Activated T-helper 1 cell treated with anti-CD3 and anti-CD28 coated beads, Interleukin-12 subunit alpha, Interleukin-12 subunit beta, Interleukin-2, Interleukin-4 antibody, amounts not matched to agents 30 ng/mL and 10 ng/mL and 1 ng/mL, durations not matched to agents 14 hours and 24 hours and 36 hours (primary cell): ENCODE data around the gene TNS4. TPM values are rescaled to one million over a fixed set of nuclear protein-coding genes. Genes with fewer than 3 reads are reported as not detected.
"Not testable (repeated sequence)": the region's sequence is repeated elsewhere in the genome, so short reads cannot be mapped to it uniquely, and the experiment has no call there.

Experiments
- DNase-seq: peaks from one replicate; pipeline ENCODE4 v3.0.0; 2021; ENCODE audit warnings: low spot score
- H3K27ac Mint-ChIP-seq: one replicate; pipeline ENCODE4 v1.8.0; 2021; ENCODE audit warnings: mild to moderate bottlenecking, mixed read lengths
- H3K27me3 Mint-ChIP-seq: one replicate; pipeline ENCODE4 v1.8.0; 2022; ENCODE audit warnings: mild to moderate bottlenecking, moderate library complexity, mixed read lengths; ENCODE audit not compliant: insufficient read depth
- H3K36me3 Mint-ChIP-seq: one replicate; pipeline ENCODE4 v1.8.0; 2021; ENCODE audit warnings: low read depth, mixed read lengths
- H3K4me1 Mint-ChIP-seq: one replicate; pipeline ENCODE4 v1.8.0; 2021; ENCODE audit warnings: low read depth, mixed read lengths
- H3K4me3 Mint-ChIP-seq: one replicate; pipeline ENCODE4 v1.8.0; 2021; ENCODE audit warnings: mild to moderate bottlenecking, moderate library complexity, mixed read lengths
- H3K9me3 Mint-ChIP-seq: one replicate; pipeline ENCODE4 v1.8.0; 2021; ENCODE audit warnings: mixed read lengths
- intact Hi-C: fragments of 100-400 bp; cut with micrococcal nuclease; formaldehyde crosslinking; loops from one replicate; pipeline ENCODE4 v1.15.1; 2024
- total RNA-seq: library from RNA; stranded (reverse); gene quantifications from 2 replicates; pipeline ENCODE4 v1.2.3, GENCODE V29; 2022

TNS4 gene, protein sequence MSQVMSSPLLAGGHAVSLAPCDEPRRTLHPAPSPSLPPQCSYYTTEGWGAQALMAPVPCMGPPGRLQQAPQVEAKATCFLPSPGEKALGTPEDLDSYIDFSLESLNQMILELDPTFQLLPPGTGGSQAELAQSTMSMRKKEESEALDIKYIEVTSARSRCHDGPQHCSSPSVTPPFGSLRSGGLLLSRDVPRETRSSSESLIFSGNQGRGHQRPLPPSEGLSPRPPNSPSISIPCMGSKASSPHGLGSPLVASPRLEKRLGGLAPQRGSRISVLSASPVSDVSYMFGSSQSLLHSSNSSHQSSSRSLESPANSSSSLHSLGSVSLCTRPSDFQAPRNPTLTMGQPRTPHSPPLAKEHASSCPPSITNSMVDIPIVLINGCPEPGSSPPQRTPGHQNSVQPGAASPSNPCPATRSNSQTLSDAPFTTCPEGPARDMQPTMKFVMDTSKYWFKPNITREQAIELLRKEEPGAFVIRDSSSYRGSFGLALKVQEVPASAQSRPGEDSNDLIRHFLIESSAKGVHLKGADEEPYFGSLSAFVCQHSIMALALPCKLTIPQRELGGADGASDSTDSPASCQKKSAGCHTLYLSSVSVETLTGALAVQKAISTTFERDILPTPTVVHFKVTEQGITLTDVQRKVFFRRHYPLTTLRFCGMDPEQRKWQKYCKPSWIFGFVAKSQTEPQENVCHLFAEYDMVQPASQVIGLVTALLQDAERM
- total RNA-seq, result 14.5 and 15.5 TPM in 2 replicates

DNA sequence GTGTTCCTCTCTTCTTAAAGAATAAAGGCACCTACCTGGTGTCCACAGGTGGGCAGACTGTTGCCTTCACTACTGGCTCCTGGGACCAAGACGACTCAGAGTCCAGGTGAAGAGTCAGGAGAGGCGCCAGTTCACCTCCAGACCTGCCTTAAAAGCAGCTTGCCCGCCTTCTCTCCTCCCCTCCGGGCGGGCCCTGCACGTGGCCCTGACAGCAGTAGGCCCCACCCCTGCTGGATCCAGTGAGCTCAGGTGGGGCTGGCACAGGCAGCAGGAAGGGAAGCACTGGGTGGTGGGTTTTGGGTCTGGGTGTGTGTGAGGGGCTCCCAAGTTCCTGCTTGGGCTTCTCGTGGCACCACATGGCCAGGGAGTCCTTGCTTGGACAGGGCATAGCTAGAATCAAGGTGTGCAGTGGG, at the start of gene TNS4:
Gene TNS4, minus strand, starts transcription at position 125 of the 413 bp plus-strand sequence. CDS start 5,198 bp downstream, outside the sequence.
- no peak for DNase-seq
- H3K36me3 Mint-ChIP-seq, result peaks cover 7% of the 10 kb centered on the region
- intact Hi-C loops, result no loop called here
- no peaks in the 10 kb centered on the region for H3K27me3 Mint-ChIP-seq
- peaks cover 25% of the 10 kb centered on the region for H3K4me1 Mint-ChIP-seq
- no peak within 1 kb of the TSS for H3K27ac Mint-ChIP-seq
- no peak within 1 kb of the TSS for H3K4me3 Mint-ChIP-seq
- no peaks in the 10 kb centered on the region for H3K9me3 Mint-ChIP-seq

GRCh38 chr17:40550608-40551007, 49.2 kb upstream of the TNS4 start:
- Mint-ChIP-seq H3K9me3 (no peaks in the 10 kb centered on the region), H3K4me3 (no peak overlapping the region), H3K27me3 (peaks cover 8% of the 10 kb centered on the region), H3K4me1 (peaks cover 89% of the 10 kb centered on the region), H3K36me3 (peaks cover 51% of the 10 kb centered on the region), H3K27ac (no peak overlapping the region)
- intact Hi-C loops, result loop anchor here (1.0 kb wide), 1 partner anchor 10 kb away; no protein-coding TSS in a partner anchor
- no peak for DNase-seq

- peaks cover 40% of the 10 kb centered on the region for H3K36me3 Mint-ChIP-seq
- peaks cover 74% of the 10 kb centered on the region for H3K4me1 Mint-ChIP-seq
- no peaks in the 10 kb centered on the region for H3K9me3 Mint-ChIP-seq
- no peak overlapping the region for H3K4me3 Mint-ChIP-seq
- intact Hi-C loops, result loop anchor here (1.0 kb wide), 1 partner anchor 8 kb away; no protein-coding TSS in a partner anchor
- DNase-seq, result no peak
- peaks cover 10% of the 10 kb centered on the region for H3K27me3 Mint-ChIP-seq
- peak overlapping the region; percentile 6 for H3K27ac Mint-ChIP-seq
Observed at GRCh38 chr17:40548982-40549685, 47.7 kb upstream of the TNS4 start.

GRCh38 chr17:40548491-40548981, 47.1 kb upstream of the TNS4 start:
- H3K4me1 Mint-ChIP-seq, result peaks cover 68% of the 10 kb centered on the region
- peaks cover 34% of the 10 kb centered on the region for H3K36me3 Mint-ChIP-seq
- no peak for DNase-seq
- intact Hi-C loops, result no loop called here
- no peak overlapping the region for H3K4me3 Mint-ChIP-seq
- H3K27ac Mint-ChIP-seq, result peak overlapping the region; percentile 6
- H3K9me3 Mint-ChIP-seq, result no peaks in the 10 kb centered on the region
- H3K27me3 Mint-ChIP-seq, result peaks cover 10% of the 10 kb centered on the region

DNA sequence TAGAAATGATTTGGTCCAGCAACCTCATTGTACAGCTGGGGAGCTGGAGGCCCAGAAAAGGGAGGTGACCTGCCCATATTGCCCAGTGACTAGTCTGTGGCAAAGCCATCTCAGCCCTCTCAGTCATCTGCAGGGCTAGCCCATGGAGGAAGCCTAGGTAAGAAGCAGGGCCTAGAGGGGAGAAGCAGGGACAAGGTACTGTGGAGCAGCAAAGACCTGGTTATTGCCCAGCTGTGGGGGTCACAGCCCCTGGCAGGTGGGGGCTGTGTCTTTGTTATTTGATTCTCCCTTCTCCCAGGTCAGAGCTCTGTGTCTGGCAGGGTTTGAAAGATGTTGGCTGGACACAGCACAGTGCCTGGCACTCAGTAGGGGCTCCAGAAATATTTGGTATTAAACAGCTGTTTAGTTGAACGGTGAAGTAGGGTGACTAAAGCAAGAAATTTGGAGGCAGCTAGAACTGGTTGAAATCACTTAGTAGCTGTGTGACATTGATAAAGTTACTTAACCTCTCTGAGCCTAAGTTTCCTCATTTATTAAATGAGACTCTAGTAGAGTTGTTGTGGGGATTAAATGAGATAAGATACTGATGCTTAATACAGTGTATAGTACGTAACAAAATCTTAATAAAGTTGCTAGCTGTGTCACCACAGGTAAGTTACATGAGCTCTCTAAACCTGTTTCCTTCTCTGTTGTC, 46.5 kb upstream of the TNS4 start:
- Mint-ChIP-seq H3K9me3 (no peaks in the 10 kb centered on the region), H3K4me3 (no peak overlapping the region), H3K4me1 (peaks cover 70% of the 10 kb centered on the region), H3K27me3 (peaks cover 10% of the 10 kb centered on the region), H3K36me3 (peaks cover 33% of the 10 kb centered on the region), H3K27ac (peak overlapping the region; percentile 68)
- intact Hi-C loops, result no loop called here
- no peak for DNase-seq

GRCh38 chr17:40547079-40547784, 45.8 kb upstream of the TNS4 start:
- Mint-ChIP-seq H3K4me1 (peaks cover 70% of the 10 kb centered on the region), H3K27ac (peak overlapping the region; percentile 68), H3K36me3 (peaks cover 27% of the 10 kb centered on the region), H3K4me3 (peak overlapping the region; percentile 35), H3K9me3 (no peaks in the 10 kb centered on the region), H3K27me3 (peaks cover 10% of the 10 kb centered on the region)
- peak; percentile 44 for DNase-seq
- intact Hi-C loops, result no loop called here

- Mint-ChIP-seq H3K27ac (peak overlapping the region; percentile 37), H3K36me3 (peaks cover 22% of the 10 kb centered on the region)
Observed at GRCh38 chr17:40546497-40546896, 45.1 kb upstream of the TNS4 start.

DNA sequence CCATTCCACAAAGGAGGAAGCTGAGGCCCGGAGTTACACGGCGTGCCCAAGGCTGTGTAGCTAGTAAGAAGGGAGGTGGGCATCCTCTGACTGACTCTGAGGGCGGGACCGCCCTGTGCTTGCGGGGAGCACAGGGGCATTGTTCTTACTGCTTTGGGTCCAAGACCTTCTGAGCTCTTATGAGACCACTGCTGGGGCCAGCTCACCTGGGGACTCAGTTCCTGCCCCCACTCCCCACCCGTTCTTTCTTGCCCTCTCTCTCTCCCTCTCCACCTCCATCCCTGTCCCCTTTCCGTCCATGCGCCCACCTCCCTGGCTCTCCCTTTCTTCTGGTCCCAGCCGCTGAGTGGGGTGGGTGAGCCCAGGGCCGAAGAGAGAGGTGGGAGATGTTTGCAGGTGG, 44.2 kb upstream of the TNS4 start:
- Mint-ChIP-seq H3K4me1 (peaks cover 73% of the 10 kb centered on the region), H3K9me3 (no peaks in the 10 kb centered on the region), H3K4me3 (no peak overlapping the region), H3K27ac (no peak overlapping the region), H3K27me3 (peaks cover 10% of the 10 kb centered on the region), H3K36me3 (peaks cover 14% of the 10 kb centered on the region)
- DNase-seq, result no peak
- intact Hi-C loops, result no loop called here

More at GRCh38 chr17:40546497-40546896, 45.1 kb upstream of the TNS4 start:
- H3K4me1 Mint-ChIP-seq, result peaks cover 73% of the 10 kb centered on the region
- intact Hi-C loops, DNase-seq, H3K27me3 Mint-ChIP-seq, H3K9me3 Mint-ChIP-seq, H3K4me3 Mint-ChIP-seq: not testable (repeated sequence)

DNA sequence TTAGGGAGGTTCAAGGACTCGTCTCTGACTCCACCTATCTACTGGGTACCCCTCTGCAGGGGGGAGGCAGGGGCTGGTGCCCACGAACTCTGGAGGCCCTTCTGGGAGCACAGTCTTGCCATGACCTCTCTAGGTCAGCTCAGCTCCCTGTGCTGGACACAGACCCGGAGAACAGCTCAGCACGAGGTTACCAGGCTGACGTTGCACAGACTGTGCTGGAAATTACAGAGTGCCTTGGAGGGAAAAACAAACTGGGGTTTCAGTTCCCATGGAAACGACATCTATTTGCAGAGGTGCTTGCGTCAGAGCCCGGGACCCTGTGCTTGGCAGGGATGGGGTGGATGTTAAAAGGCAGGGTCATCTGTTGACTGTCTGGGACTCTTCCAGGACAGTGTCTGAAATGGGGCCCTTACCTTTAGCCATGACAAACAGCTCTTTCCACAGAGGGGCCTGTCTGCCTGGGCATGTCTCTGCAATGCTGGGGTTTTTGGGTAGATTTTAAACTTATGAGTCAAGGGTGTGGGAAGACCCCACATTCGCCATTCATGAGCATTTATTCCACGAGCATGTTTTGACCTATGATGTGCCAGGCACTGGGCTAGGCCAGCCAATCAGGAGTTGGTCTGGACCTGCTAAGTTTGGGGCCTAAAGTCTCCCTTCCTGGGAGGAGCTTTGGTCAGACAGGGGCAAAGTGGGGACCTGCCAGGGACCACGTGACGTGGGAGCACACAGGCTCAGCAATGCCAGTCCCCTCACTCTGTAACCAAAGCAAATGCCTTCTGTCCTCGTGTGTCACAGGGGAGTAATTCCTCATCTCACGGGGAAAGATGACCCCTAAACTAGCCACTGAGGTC, 41.4 kb upstream of the TNS4 start:
- H3K9me3 Mint-ChIP-seq, result no peaks in the 10 kb centered on the region
- peaks cover 12% of the 10 kb centered on the region for H3K36me3 Mint-ChIP-seq
- H3K27me3 Mint-ChIP-seq, result peaks cover 10% of the 10 kb centered on the region
- H3K27ac Mint-ChIP-seq, result peak overlapping the region; percentile 88
- intact Hi-C loops, result loop anchor here (5.0 kb wide), 2 partner anchors 255 to 1125 kb away; partner anchors contain the start of gene CDC6
- DNase-seq, result no peak
- H3K4me3 Mint-ChIP-seq, result peak overlapping the region; percentile 69
- peaks cover 75% of the 10 kb centered on the region for H3K4me1 Mint-ChIP-seq

DNA sequence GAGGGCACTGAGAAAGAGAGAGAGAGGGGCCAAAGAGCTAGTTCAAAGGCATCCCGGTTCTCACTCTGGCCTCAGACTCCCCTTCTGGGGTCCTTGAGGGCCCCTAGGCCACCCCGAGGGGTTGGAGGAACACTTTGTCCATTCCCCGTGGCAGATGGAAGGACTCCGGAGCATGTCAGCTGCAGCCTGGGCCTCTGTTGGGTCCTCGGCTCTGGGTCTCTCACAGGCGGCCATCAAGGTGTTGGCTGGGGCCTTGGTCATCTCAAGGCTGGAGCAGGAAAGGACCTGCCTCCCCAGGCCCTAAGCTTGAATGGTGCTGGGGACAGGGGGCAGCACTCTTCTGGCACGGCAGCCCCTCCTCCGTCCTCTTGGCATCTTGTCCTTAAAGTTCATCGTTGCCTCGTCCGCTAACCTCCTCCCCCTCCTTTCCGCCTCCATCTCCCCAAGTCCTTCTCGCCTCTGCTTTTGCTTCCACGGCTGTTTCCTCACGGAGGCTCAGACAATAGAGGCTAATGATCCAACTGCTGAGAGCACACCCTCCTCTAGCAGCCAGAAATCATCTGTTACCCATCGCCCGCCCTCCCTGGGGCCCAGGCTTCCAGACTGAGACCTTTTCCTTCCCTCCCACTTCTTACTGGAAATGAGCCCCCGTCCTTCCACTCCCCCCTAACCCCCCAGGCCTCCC, 40.6 kb upstream of the TNS4 start:
- intact Hi-C loops, result loop anchor here (1.0 to 5.0 kb wide), 7 partner anchors 7 to 1125 kb away; partner anchors contain the start of gene CDC6
- Mint-ChIP-seq H3K9me3 (no peaks in the 10 kb centered on the region), H3K27me3 (peaks cover 8% of the 10 kb centered on the region), H3K36me3 (peaks cover 11% of the 10 kb centered on the region), H3K4me1 (peaks cover 75% of the 10 kb centered on the region), H3K27ac (peak overlapping the region; percentile 88), H3K4me3 (peak overlapping the region; percentile 69)
- DNase-seq, result no peak
